CD4-positive, alpha-beta T cell (primary cell): ENCODE measurements around the gene GPR141. TPM values are rescaled to one million over a fixed set of nuclear protein-coding genes. Genes with fewer than 3 reads are reported as not detected.

Experiments
- ATAC-seq: fragments of 200-7000 bp; cut with Tn5 transposase; one replicate; pipeline ENCODE4 v1.10.0; 2022; ENCODE audit warnings: mild to moderate bottlenecking; ENCODE audit not compliant: poor library complexity
- CTCF ChIA-PET: fragments of 350-600 bp; sonication (Branson Sonifier 250); formaldehyde crosslinking; loops from one replicate; lab custom pipeline; 2021; ENCODE audit warnings: antibody characterized with exemption, inconsistent platforms; lab: Charles Lee
- POLR2A ChIA-PET: fragments of 350-600 bp; sonication (Branson Sonifier 250); formaldehyde crosslinking; loops from one replicate; lab custom pipeline; 2021; ENCODE audit warnings: antibody characterized with exemption, inconsistent platforms; lab: Charles Lee
- DNase-seq, 14 experiments: peaks; one replicate each; pipeline ENCODE4 v3.0.0-alpha.2; 2013 to 2020; ENCODE audit warnings: mixed read lengths in 2 of 14
- H3K27ac ChIP-seq, 2 donors: one replicate each; pipeline versions ENCODE4 v1.5.1 to v1.7.0; 2013; ENCODE audit warnings: low read length in 2 of 2, low read depth in 1 of 2, mild to moderate bottlenecking in 1 of 2
- H3K27me3 ChIP-seq, 2 experiments: 1 replicate in 1 of 2; 2 replicates in 1 of 2; pipeline versions ENCODE4 v1.6.1 to v1.7.0; 2013; ENCODE audit warnings: low read length in 2 of 2, control low read depth in 1 of 2, mild to moderate bottlenecking in 1 of 2, moderate library complexity in 1 of 2; ENCODE audit not compliant: insufficient read depth in 2 of 2, control insufficient read depth in 1 of 2
- H3K36me3 ChIP-seq: one replicate; pipeline ENCODE4 v1.6.1; 2013; ENCODE audit warnings: low read length, control low read depth; ENCODE audit not compliant: insufficient read depth
- H3K4me1 ChIP-seq: one replicate; pipeline ENCODE4 v1.6.1; 2013; ENCODE audit warnings: low read length, control low read depth; ENCODE audit not compliant: insufficient read depth
- H3K4me3 ChIP-seq: one replicate; pipeline ENCODE4 v1.5.1; 2013; ENCODE audit warnings: mild to moderate bottlenecking, low read length, moderate library complexity
- H3K9me3 ChIP-seq, 2 experiments: 1 replicate in 1 of 2; 2 replicates in 1 of 2; pipeline versions ENCODE4 v1.6.1 to v1.7.0; 2013; ENCODE audit warnings: low read length in 2 of 2, mild to moderate bottlenecking in 2 of 2, control low read depth in 1 of 2, moderate library complexity in 1 of 2; ENCODE audit not compliant: control insufficient read depth in 1 of 2, insufficient read depth in 1 of 2
- H3K27ac Mint-ChIP-seq: one replicate; pipeline ENCODE4 v1.8.0; 2020; ENCODE audit warnings: mixed read lengths
- H3K27me3 Mint-ChIP-seq: one replicate; pipeline ENCODE4 v1.8.0; 2021; ENCODE audit warnings: mixed read lengths
- H3K36me3 Mint-ChIP-seq: one replicate; pipeline ENCODE4 v1.8.0; 2021; ENCODE audit warnings: low read depth, mixed read lengths
- H3K4me1 Mint-ChIP-seq: one replicate; pipeline ENCODE4 v1.8.0; 2021; ENCODE audit warnings: low read depth, mixed read lengths
- H3K4me3 Mint-ChIP-seq: one replicate; pipeline ENCODE4 v1.8.0; 2020; ENCODE audit warnings: mild to moderate bottlenecking, mixed read lengths
- H3K9me3 Mint-ChIP-seq: one replicate; pipeline ENCODE4 v1.8.0; 2020; ENCODE audit warnings: mixed read lengths
- CTCF ChIP-seq: fragments of 200-600 bp; IDR thresholded peaks from one replicate; pipeline ENCODE4 v1.8.0; 2022; ENCODE audit warnings: antibody characterized with exemption, mild to moderate bottlenecking
- intact Hi-C, 2 experiments: fragments of 100-400 bp; cut with DNase I in 1 of 2; cut with micrococcal nuclease in 1 of 2; formaldehyde crosslinking; loops; one replicate each; pipeline versions ENCODE4 v1.15.1 to v1.9.0; 2023 to 2025; cut with DNase I, micrococcal nuclease
- total RNA-seq, 174 experiments: library from RNA in 2 of 174; stranded (reverse) in 2 of 174; gene quantifications; one replicate each; pipeline ENCODE4 v1.2.3 and lab custom pipeline; 2021 to 2026

Gene GPR141
- total RNA-seq, 2 experiments from 2014 or later, result not detected

- POLR2A ChIA-PET, result interaction anchor here (0.6 kb wide), 1 partner anchor 178 kb away, joined by 3 read pairs; no protein-coding TSS in a partner anchor
- Histone ChIP-seq H3K36me3 (no peaks in the 10 kb centered on the region), H3K27me3 (peaks cover 0 to 5% of the 10 kb centered on the region in 2 experiments), H3K27ac (no peak overlapping the region), H3K4me3 (no peak overlapping the region), H3K9me3 (peaks cover 0 to 4% of the 10 kb centered on the region in 2 experiments), H3K4me1 (no peaks in the 10 kb centered on the region)
- no peak for DNase-seq
- Mint-ChIP-seq H3K4me3 (no peak overlapping the region), H3K9me3 (no peaks in the 10 kb centered on the region), H3K27ac (no peak overlapping the region), H3K4me1 (no peaks in the 10 kb centered on the region), H3K27me3 (peaks cover 21% of the 10 kb centered on the region), H3K36me3 (no peaks in the 10 kb centered on the region)
- TF ChIP-seq CTCF, result no peak
- no peak for ATAC-seq
- intact Hi-C loops, result no loop called here
- CTCF ChIA-PET, result no interaction called here
These were observed 39.7 kb upstream of the GPR141 start for GRCh38 chr7:37643876-37644275.

DNA sequence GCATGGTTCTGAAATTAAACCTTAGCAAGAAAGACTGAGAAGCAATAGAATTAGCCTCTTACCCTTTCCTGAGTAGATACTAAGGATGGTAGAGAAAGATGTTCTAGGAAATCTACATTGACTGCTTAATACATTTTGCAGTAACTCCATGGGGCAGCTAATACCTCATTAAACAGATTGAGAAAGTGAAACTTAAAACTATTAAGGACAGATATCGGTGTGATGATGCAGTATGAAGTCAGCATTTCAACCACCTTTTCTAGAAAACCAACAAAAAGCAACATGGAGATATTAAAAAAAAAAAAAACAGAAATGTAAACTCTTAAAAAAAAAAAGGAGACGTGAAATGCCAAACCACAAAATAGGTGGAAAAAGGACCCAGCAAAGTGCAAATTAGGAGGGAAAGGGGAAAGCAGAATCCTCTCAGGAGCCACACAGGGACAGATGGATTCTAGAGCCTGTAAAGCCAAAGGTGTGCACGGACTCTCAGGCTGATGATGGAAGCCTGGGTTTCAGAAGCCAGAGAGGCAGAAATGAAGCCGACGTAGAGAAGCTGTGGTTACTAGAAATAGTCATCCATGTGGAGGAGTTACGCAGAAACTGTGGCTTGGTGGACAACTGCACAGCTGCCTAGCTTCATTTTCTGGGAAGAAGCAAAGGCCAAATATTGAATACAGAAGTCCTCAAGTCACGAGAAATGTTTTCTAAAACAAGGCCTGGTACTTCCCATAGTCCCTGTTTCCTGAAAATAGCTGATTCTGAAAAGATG is 38.1 kb upstream of the GPR141 start:
- Histone ChIP-seq H3K4me3 (no peak overlapping the region), H3K9me3 (peaks cover 0 to 4% of the 10 kb centered on the region in 2 experiments), H3K36me3 (no peaks in the 10 kb centered on the region), H3K27me3 (peaks cover 0 to 5% of the 10 kb centered on the region in 2 experiments), H3K27ac (no peak overlapping the region), H3K4me1 (no peaks in the 10 kb centered on the region)
- ChIA-PET CTCF (no interaction called here), POLR2A (no interaction called here)
- Mint-ChIP-seq H3K4me3 (no peak overlapping the region), H3K27ac (no peak overlapping the region), H3K27me3 (peaks cover 9% of the 10 kb centered on the region), H3K36me3 (no peaks in the 10 kb centered on the region), H3K4me1 (no peaks in the 10 kb centered on the region), H3K9me3 (no peaks in the 10 kb centered on the region)
- peak in 1 of 14 experiments; percentile 21 for DNase-seq
- no peak for ATAC-seq
- intact Hi-C loops, result no loop called here
- TF ChIP-seq CTCF, result no peak

- Mint-ChIP-seq H3K27ac (no peak overlapping the region), H3K36me3 (no peaks in the 10 kb centered on the region), H3K27me3 (peaks cover 11% of the 10 kb centered on the region), H3K4me3 (no peak overlapping the region), H3K9me3 (no peaks in the 10 kb centered on the region), H3K4me1 (no peaks in the 10 kb centered on the region)
- Histone ChIP-seq H3K9me3 (no peaks in the 10 kb centered on the region), H3K4me1 (no peaks in the 10 kb centered on the region), H3K27me3 (no peaks in the 10 kb centered on the region), H3K4me3 (no peak overlapping the region), H3K27ac (no peak overlapping the region), H3K36me3 (no peaks in the 10 kb centered on the region)
- no peak for TF ChIP-seq CTCF
- POLR2A ChIA-PET, result no interaction called here
- ATAC-seq (no peak), DNase-seq (peak in 1 of 14 experiments; percentile 56)
- intact Hi-C loops, result no loop called here
- CTCF ChIA-PET, result no interaction called here
These were observed 26.5 kb upstream of the GPR141 start for GRCh38 chr7:37656913-37657530.
